Measurements from ENCODE around the gene S100A12. TPM values are rescaled to one million over a fixed set of nuclear protein-coding genes. Genes with fewer than 3 reads are reported as not detected.
"Not testable (repeated sequence)": the region's sequence is repeated elsewhere in the genome, so short reads cannot be mapped to it uniquely, and the experiment has no call there.

S100A12 gene
- total RNA-seq (not detected), polyA plus RNA-seq (ENCODE audit: insufficient read depth, low read depth, low replicate concordance) (not detected)
- long read RNA-seq, donor 1, partial matches to known transcripts, result 0 of 2 reads
- long read RNA-seq, donor 1, other reads (novel, unspliced or antisense), result 0 of 2 reads
- long read RNA-seq, donor 2, partial matches to known transcripts, result 0 of 3 reads
- long read RNA-seq, donor 2, other reads (novel, unspliced or antisense), result 0 of 3 reads

DNA sequence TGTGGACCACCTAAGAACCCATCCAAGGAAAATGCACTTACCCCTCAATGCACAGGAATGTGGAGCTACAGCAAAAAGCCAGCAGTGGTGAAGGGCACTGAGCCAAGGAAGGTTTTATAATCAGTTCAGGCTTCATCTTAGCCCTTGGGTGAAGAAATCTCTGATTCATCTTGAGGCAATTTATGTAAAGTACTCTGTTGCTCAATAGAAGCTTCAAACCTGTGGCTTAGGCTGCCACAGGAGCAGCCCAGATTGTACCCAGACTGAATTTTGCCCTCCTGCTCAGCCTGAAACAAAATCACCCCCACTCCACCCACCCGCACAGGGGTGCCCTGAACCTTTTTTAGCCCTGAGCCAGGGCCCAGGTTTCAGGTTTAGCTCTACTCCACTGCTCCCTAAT is at the start of gene S100A12:
Gene S100A12 (minus strand): TSS at position 111 of the 400 bp plus-strand sequence. CDS start 1,029 bp downstream, outside the sequence.
- Histone ChIP-seq H3K9me3 (no peaks in the 10 kb centered on the region), H3K4me3 (no peak within 1 kb of the TSS), H3K36me3 (ENCODE audit: low read depth, missing control alignments) (no peaks in the 10 kb centered on the region), H3K4me1 (no peaks in the 10 kb centered on the region), H3K27ac (no peak within 1 kb of the TSS), H3K27me3 (no peaks in the 10 kb centered on the region)
- TF ChIP-seq CTCF (IDR thresholded peaks at IDR 0.05) (no peak), POLR2A (IDR thresholded peaks at IDR 0.05) (no peak)
- intact Hi-C loops (cut with DNase I; ENCODE audit: low total_unique reads), result no loop called here
- DNase-seq, result no peak
- 81 to 94% methylated on average over 1 of the region's 1 CpG for WGBS, 2 donors

GRCh38 chr1:153422450-153423068 is 47.1 kb upstream of the S100A12 start:
- Histone ChIP-seq H3K9me3 (no peaks in the 10 kb centered on the region), H3K4me3 (no peak overlapping the region), H3K27me3 (no peaks in the 10 kb centered on the region), H3K27ac (no peak overlapping the region), H3K36me3 (ENCODE audit: low read depth, missing control alignments) (no peaks in the 10 kb centered on the region), H3K4me1 (no peaks in the 10 kb centered on the region)
- intact Hi-C loops (cut with DNase I; ENCODE audit: low total_unique reads), result no loop called here
- TF ChIP-seq CTCF (IDR thresholded peaks at IDR 0.05) (no peak), POLR2A (IDR thresholded peaks at IDR 0.05) (no peak)
- WGBS, 2 donors, result 8% methylated on average over 6 of the region's 6 CpGs
- peak; percentile 90 for DNase-seq

- intact Hi-C loops (cut with DNase I; ENCODE audit: low total_unique reads), result no loop called here
- Histone ChIP-seq H3K36me3 (ENCODE audit: low read depth, missing control alignments) (no peaks in the 10 kb centered on the region), H3K4me1 (no peaks in the 10 kb centered on the region), H3K27me3 (no peaks in the 10 kb centered on the region), H3K9me3 (no peaks in the 10 kb centered on the region), H3K4me3 (no peak overlapping the region), H3K27ac (no peak overlapping the region)
- TF ChIP-seq CTCF (IDR thresholded peaks at IDR 0.05) (no peak), POLR2A (IDR thresholded peaks at IDR 0.05) (no peak)
- DNase-seq, result no peak
- 70 to 87% methylated on average over 2 of the region's 2 CpGs for WGBS, 2 donors
These were observed 44.9 kb upstream of the S100A12 start for GRCh38 chr1:153420306-153420705.

DNA sequence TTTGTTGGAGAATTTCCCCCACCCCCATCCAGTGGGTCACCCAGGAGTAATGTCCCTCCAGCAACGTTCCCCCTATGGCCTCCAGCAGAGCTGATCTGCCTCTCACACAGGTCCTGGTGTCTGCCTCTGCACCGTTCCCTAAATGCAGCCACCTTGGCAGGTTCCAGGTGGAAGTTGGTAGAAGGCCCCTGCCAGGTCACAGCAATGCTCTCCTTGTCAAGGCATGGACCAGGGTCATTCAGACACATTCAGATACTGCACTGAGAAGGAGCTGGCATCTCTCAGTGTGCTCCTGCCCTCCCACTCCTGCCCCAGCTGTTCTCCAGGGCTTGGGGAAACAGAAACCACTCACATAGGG is 44.0 kb upstream of the S100A12 start:
- H3K9me3 ChIP-seq; H3K27me3 ChIP-seq; DNase-seq; H3K4me1 ChIP-seq; intact Hi-C loops (cut with DNase I; ENCODE audit: low total_unique reads); H3K36me3 ChIP-seq (ENCODE audit: low read depth, missing control alignments); H3K27ac ChIP-seq; H3K4me3 ChIP-seq: not testable (repeated sequence)
- 62 to 82% methylated on average over 2 of the region's 2 CpGs for WGBS, 2 donors

DNA sequence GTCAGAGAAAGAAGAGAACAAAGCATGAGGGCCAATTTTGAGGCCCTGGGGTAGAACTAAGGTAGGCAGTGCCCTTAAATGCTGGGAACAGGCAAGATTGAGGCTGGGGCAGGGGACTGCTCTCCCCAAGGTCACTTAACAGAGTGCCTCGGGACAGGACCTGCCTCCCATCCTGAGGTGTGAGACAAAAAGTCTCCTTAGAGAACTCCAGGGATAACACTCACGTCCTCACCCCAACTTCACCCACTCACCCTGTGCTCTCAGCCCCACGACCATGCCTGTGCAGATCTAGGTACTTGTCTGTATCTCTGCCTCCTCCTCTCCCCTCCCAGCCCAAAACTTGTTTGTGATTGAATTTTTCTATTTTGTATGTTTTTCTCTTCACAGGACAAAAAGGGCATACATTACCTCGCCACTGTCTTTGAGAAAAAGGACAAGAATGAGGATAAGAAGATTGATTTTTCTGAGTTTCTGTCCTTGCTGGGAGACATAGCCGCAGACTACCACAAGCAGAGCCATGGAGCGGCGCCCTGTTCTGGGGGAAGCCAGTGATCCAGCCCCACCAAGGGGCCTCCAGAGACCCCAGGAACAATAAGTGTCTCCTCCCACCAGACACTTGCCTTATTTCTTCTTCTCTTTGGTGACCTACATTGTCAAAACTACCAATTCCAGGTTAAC is 43.5 kb upstream of the S100A12 start:
- WGBS, 2 donors, result 75 to 82% methylated on average over 7 of the region's 7 CpGs
- H3K9me3 ChIP-seq; H3K4me1 ChIP-seq; H3K27me3 ChIP-seq; H3K36me3 ChIP-seq (ENCODE audit: low read depth, missing control alignments); intact Hi-C loops (cut with DNase I; ENCODE audit: low total_unique reads); DNase-seq; H3K27ac ChIP-seq; H3K4me3 ChIP-seq: not testable (repeated sequence)
